ENCODE data around the gene TIMM17A.

The TIMM17A gene

GRCh38 chr1:201942129-201942495, 13.2 kb upstream of the TIMM17A start:
- no peak for TF ChIP-seq CTCF (IDR thresholded peaks at IDR 0.05)

- no peak for TF ChIP-seq CTCF (IDR thresholded peaks at IDR 0.05)
These were observed 11.3 kb upstream of the TIMM17A start for GRCh38 chr1:201944002-201944401.

GRCh38 chr1:201944639-201945038, 10.7 kb upstream of the TIMM17A start:
- no peak for TF ChIP-seq CTCF (IDR thresholded peaks at IDR 0.05)

- TF ChIP-seq CTCF (IDR thresholded peaks at IDR 0.05): peak; percentile 53; the same call in 1 of the 2 replicates
These were observed 10.1 kb upstream of the TIMM17A start for GRCh38 chr1:201945157-201945556.

- TF ChIP-seq CTCF (IDR thresholded peaks at IDR 0.05): no peak
These were observed 9.5 kb upstream of the TIMM17A start for GRCh38 chr1:201945863-201946223.

- TF ChIP-seq CTCF (IDR thresholded peaks at IDR 0.05): no peak
These were observed 8.9 kb upstream of the TIMM17A start, which contains the start of gene LMOD1 for GRCh38 chr1:201946224-201946908. Gene LMOD1 (minus strand): TSS chr1:201946548. CDS start chr1:201946340, 208 bp downstream.

GRCh38 chr1:201947697-201948008, 7.7 kb upstream of the TIMM17A start:
- no peak for TF ChIP-seq CTCF (IDR thresholded peaks at IDR 0.05)

- no peak for TF ChIP-seq CTCF (IDR thresholded peaks at IDR 0.05)
These were observed 5.8 kb upstream of the TIMM17A start for GRCh38 chr1:201949491-201949890.
